Dermis blood vessel endothelial cell (primary cell): ENCODE results near the gene NUDT10. TPM values are rescaled to one million over a fixed set of nuclear protein-coding genes. Genes with fewer than 3 reads are reported as not detected.
"Not testable (repeated sequence)": the region's sequence is repeated elsewhere in the genome, so short reads cannot be mapped to it uniquely, and the experiment has no call there.

Experiments
- DNase-seq: peaks from one replicate; pipeline ENCODE4 v3.0.0; 2010
- total RNA-seq: library from RNA; depleted of rRNA; stranded (reverse); fragments of >200 nt; gene quantifications from 2 replicates; pipeline ENCODE4 v1.2.3, GENCODE V29; 2014

The NUDT10 gene
- total RNA-seq, result 0.09 and 0.17 TPM in 2 replicates

DNA sequence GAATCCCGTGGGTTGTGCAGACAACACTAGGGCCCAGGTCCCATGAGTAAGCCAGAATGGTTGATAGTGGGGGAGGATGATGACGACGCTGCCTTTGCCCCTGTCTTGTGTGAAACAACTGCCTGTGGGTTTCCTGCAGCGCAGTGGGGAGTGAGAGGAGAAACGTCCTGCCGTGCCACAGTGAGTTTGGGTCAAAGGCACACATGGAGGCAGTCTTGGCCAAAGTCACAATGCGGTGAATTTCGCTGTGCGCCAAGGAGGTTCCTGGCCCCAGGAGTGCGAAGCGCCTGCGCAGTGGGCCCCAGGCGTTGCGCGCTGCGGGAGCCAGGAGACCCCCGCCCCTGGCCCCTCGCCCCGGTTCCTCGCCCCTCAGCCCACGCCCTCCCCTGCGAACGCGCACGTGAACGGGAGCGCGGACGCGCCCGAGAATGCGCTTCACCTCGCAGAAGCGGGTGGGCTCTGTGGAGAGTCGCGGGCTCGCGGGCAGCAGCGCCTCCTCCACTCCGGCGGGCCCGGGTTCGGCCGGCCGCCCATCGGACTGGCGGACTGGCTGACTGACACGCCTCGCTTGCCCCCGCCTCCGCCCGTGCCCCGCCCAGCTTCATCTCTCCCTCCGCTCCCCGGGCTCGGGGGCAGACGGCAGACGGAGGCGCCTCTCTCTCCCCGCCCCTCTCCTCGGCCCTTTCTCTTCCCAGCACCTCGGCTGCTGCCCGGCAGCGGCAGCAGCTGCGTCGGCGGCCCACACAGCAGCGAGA lies at the start of gene NUDT10:
Gene NUDT10, plus strand, starts transcription at position 635 of the 755 bp plus-strand sequence. CDS start 144 bp downstream, outside the sequence.
- peak; percentile 5 for DNase-seq

- DNase-seq, result no peak
These were observed 40.2 kb upstream of the NUDT10 start for GRCh38 chrX:51292421-51292820.

GRCh38 chrX:51296138-51296537 lies 36.5 kb upstream of the NUDT10 start:
- DNase-seq, result no peak

DNA sequence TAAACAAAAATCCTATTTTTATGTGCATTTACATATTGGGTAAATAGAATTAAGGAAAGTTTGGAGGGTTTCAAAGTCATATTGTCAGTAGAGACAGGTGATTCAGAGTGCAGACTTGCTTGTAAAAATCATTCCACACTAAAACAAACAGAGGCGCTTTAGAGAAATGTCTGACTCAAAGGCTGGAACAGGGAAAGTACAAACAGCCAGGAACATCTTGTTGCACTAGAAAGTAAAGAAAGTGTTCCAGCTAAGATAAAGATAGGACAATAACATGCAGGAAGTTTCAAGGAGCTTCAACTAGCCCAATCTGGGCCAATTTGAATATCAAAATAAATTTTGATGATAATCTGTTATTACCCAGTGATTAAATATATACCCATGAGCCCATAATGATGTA lies 16.4 kb upstream of the NUDT10 start:
- no peak for DNase-seq

GRCh38 chrX:51332943-51333785 lies 542 bp downstream of the NUDT10 start:
- not testable (repeated sequence) for DNase-seq

DNA sequence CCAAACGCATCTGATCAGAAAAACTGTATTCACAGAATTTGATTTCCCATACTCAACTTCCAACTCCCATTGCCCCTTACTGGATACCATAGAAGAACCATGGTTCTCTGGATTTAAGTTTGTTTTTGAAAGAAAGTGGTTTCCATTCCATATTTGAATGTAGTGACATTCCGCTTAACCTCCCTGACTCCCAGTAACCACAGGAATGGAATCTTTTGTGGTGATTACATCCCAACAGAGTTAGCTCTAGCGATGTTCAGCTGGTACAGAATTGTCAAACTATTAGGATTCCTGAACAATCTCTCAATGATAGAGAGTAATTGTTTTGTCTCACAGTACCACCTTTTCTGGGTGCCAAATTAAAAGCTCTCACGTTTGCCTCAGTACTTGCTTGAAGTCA lies 1.7 kb downstream of the NUDT10 start:
- DNase-seq, result no peak

DNA sequence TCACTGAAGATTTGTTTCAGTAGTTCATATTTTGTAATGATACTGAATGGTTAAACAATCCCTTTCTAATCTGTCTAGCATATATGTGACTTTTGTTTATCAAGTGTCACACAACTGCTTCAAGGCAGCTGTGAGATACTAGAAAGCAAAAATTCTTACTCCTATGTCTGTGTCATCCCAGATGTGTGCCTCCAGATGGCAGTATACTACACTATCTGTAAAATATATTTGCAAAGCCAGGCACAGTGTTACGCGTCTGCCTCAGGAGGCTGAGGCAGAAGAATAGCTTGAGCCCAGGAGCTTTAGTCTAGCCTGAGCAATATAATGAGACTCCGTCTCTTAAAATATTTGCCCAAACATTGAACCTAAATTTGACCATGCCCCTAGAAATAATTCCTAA lies 4.0 kb downstream of the NUDT10 start:
- peak; percentile 46 for DNase-seq

DNA sequence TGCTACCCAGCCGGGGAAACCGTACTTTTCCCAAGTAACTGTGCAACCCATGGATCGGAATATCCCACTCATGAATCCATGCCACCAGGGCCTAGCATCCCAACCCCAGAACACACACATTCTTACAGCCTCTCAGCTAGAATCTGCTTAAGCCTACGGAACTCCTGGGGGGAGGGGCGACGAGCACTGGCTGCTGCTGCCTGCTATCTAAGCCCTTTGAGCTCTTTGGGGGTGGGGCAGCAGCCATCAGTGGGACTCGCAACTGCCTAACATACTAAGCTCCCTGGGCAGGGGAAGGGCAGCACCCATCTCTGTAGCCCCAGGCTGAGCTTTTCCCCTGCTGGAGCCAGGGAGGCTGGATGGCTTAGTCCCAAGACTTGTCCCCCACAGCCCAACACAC lies 28.6 kb downstream of the NUDT10 start:
- no peak for DNase-seq

DNA sequence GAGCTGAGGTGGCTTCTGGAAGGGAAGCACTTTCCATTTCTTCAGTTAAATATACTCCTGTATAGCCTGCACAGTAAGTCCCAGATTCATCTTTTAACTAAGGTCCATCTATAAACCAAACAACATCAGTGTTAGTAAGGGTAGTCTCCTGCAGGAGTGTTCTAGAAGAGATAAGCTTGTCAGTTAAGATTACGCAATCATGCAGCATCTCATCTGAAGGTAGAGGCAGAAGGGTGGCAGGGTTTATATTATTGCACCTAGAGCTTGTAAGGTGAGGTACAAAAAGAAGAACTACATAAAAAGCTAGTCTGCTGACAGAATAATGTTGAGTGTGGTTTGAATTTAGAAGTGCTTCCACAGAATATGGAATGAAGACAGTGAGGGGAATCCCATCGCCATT lies 44.0 kb downstream of the NUDT10 start:
- no peak for DNase-seq

Other genes starting within 250 kb of the NUDT10 start
- gene NUDT11, start 163.8 kb downstream of the NUDT10 start, total RNA-seq, result 0.51 and 0.74 TPM in 2 replicates